Loucy (cell line): ENCODE data around the gene GJB4.

Experiments
- EZH2phosphoT487 ChIP-seq: fragments of 200-600 bp; IDR thresholded peaks from 2 replicates; pipeline ENCODE4 v1.6.1; 2018; ENCODE audit warnings: antibody characterized with exemption, mild to moderate bottlenecking, moderate library complexity, borderline replicate concordance
- TF ChIP-seq, protein P1 (sequence below): fragments of 200-600 bp; sonication (generic); conservative IDR thresholded peaks from 2 replicates; pipeline ENCODE4 v1.5.1; 2014; ENCODE audit warnings: mild to moderate bottlenecking, antibody characterized with exemption, low read length

DNA sequence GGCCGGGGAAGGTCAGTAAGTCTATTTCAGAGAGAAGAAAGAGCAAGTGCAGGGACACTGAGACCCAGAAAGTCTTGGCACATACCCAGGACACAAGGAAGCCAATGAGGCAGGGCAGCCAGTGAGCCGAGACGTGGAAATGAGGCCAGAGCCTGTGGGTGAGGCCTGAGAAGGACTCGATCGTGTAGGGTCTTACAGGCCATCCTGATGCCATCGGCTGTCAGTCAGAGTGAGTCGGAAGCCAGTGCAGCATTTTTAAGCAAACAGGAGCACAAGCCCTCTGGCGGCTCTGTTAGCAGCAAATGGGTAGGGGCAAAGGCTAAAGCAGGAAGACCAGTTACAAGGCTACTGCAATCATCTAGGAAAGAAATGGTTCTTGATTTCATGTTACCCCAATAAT, 15.4 kb downstream of the GJB4 start:
- TF ChIP-seq, protein P1, sequence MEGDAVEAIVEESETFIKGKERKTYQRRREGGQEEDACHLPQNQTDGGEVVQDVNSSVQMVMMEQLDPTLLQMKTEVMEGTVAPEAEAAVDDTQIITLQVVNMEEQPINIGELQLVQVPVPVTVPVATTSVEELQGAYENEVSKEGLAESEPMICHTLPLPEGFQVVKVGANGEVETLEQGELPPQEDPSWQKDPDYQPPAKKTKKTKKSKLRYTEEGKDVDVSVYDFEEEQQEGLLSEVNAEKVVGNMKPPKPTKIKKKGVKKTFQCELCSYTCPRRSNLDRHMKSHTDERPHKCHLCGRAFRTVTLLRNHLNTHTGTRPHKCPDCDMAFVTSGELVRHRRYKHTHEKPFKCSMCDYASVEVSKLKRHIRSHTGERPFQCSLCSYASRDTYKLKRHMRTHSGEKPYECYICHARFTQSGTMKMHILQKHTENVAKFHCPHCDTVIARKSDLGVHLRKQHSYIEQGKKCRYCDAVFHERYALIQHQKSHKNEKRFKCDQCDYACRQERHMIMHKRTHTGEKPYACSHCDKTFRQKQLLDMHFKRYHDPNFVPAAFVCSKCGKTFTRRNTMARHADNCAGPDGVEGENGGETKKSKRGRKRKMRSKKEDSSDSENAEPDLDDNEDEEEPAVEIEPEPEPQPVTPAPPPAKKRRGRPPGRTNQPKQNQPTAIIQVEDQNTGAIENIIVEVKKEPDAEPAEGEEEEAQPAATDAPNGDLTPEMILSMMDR: no peak
- TF ChIP-seq EZH2phosphoT487: no peak
